GM18520 (cell line): ENCODE measurements around the gene PARD3B.

Source experiments
- ATAC-seq: cut with Tn5 transposase; IDR thresholded peaks from one replicate; pipeline ENCODE4 v1.9.1; 2021; ENCODE audit not compliant: unreplicated experiment

The PARD3B gene

DNA sequence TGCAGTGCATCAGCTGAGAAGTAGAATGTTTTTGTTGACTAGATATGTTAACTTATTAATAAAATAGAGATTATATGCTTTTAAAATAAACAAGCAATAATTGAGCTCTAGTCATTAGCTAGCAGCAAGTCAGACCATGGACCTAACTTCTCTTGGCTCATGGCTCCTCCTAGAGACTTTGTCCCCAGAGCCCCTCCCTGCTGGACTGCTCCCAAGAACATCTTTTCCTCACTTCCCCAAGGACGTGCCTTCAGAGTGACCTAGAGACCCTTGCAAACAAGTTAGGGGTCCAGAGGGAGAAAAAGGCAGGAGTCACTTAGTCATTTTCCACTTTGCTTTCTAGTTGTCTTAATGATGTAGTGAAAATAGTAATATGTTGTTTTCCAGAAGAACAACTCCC is 824.5 kb downstream of the PARD3B start:
- no peak for ATAC-seq

DNA sequence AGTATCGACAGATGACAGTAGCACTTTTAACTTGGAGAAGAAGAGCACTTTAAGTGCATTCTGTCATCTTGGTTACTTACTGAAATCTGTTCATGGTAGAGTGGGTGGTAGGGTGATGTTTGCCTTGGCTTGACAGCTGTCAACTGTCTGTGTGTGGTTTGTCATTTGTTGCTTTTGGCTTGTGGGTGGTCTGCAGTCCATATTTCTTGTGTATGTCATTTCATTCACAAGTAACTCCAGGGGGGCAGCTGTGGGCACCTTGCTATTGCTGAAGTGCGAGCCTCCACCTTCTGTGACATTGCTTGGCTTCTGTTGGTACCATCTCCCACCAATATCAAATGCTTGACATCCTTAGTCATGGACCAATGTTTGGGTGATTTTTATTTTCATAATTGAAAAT is 825.5 kb downstream of the PARD3B start:
- no peak for ATAC-seq

DNA sequence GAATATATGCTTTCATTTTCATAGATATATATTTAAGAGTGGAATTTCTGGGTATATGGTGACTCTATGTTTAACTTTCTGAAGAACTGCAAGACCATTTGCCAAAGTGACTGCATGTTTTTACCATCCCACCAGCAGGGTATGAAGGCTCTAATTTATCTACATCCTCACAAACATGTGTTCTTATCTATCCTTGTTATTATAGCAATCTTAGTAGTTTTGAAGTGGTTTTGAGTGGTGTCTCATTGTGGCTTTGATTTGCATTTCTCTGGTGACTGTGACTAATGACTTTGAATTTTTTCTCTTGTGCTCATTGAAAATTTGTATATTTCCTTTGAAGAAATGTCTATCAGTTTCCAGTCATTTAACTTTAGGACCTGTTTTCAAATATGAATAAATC is 826.9 kb downstream of the PARD3B start:
- no peak for ATAC-seq

DNA sequence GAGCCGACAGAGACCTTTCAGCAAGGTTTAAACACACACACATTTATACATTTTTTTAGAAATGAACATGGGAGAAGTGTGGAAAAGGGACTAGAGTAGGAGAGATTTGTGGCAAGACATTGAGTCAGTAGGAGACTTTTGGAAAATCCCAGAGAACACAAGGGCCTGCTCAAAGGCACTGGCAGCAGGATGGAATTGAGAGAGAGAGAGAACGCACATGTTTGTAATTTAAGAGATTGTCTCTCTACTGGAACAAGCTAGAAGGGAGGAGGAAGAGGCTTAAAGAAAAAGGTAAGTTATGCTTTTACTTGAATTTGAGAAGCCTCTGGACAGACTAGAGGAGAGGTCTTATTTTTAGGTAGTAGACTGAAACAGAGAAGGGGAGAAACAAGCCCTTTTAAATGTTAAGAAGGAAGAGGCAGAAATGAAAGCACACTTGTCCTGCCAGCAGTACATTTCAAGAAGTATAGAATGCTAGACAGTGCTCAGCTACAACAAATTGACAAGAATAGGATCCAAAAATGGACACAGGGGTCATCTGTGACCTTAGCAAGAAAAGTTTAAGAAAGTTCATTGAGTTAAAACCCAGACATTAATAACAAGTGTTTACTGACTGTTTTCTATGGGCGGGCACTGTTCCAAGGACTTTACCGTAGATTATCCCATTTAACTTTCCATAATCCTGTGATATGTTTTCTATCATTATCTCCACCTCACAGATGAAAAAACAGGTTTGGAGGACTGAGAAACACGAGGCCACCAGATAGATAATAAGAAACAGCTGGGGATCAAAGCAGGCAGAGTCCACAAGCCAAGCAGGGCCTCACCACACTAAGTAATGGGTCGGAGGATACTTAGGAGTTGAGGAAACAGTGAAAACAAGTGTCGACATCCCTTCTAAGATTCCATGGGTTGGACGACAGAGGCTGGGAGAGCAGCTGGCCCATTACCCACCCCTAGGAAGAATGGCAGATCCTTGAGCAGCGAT is 830.5 kb downstream of the PARD3B start:
- ATAC-seq = no peak

DNA sequence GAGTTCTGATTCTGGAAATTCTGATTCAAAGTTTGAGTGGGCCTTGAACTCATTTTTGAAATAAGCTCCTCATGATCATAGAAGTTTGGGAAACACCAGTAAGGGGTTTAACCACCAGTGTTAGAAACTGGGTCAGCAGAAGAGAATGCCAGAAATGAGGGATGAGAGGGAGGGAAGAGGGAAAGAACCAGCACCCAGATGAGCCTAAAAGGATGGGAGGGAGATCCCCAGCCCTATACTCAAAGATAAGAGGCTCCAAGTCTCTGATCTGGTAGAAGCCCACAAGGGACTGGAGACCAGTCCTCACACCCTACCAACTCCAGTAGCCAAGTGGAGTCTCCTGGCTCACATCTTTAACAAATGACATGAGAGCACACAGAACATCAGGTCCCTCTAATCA is 832.0 kb downstream of the PARD3B start:
- no peak for ATAC-seq

DNA sequence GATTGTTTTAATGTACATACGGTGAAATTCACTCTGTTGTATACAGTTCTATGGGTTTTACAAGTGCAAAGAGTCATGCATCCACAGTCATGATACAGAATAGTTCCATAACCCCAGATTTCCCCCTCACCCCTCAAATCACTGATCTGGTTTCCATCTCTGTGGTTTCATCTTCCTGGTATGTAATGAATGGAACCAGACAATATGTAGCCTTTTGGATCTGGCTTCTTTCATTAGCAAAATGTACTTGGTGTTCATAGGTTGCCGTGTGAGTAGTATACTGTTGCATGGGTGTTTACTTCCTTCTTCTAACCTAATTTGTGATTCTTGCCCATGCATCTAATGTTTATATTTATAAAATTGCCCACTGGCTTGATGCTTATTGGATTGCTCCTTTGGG is 838.3 kb downstream of the PARD3B start:
- ATAC-seq = no peak

DNA sequence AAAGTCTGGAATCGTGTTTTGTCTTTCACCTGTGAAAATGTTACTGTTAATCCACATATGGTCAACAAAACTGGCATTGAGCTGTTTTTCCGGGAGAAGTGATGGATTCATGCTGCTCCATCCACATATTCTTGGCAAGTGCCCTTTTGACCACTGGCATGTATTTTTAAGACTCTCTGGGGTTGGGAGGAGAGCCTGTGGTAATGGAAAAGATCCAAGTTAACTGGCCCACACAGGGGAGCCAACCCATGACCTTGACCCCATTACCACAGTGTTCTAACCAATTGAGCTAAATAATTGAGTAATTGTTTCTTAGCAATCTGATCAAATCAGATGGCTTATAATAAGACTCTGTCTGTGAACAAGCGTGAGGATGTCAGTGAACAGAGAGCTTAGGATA is 840.8 kb downstream of the PARD3B start:
- ATAC-seq = no peak

DNA sequence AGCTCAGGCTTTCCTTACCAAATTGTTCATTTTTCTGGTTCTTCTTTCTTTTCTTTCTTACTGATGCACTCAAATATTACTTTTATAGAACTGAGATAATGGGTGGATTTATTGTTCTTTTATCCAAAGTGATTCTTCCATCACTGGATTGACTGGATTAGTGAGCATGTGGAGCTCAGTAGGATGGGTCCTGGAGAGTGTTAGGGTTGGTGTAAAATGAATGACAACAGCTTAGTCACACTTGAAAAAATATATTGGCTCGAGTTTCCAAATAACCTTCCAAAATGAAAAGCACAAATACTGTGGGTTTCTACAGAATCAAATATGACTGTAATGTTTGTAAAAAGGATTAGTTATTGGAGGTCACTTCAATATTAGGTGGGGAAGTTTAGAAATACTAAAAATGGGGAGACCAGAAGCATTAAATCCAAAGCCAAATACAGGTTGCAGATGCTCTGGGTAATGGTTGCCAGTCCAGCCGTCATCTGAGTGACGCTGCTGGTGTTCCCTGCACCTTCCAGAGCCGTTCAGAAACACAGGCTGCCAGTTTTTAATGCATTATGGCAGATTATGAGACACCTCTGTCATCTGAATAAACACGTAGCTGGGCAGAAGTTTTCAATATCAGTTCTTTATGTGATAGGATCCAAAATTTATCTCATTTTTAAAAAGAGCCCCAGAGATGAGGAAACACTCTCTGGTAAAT is 842.2 kb downstream of the PARD3B start:
- no peak for ATAC-seq

DNA sequence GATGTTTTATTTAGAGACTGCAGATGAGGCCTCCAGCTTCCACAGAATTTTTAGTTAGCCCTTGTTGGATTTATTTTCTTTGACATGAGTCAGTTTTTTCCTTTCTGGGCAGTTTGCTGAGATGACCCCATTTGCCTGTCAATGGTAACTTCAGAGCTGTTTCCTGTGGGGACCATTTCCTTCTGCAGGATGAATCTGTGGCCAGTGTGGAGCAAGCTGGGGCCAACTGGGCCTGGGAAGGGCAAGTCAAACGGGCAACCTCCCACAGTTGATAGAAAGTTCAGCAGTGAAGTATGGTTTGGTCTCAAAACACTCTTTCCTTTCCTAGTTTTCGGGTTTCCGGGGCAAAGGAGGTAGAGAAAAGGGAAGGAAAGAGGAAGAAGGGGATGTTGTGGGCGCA is 845.6 kb downstream of the PARD3B start:
- ATAC-seq = no peak

DNA sequence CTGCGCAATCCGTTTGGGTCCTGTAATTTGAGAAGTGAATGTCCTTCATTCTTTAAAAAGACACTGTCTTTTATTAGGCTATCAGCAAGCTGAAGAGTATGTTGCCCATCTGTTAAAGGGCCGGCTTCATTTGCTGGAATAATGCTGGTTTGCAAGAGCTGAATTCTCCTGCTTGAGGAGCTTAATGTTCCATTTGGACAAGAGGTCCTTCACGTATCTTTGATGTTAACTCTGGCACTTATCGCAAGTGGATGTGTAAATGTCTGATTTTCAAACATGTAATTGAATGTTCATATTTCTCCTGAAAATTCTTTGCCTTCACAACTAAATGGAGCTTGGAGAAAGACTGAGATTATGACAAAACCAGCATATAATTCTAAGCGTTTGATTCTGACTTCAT is 856.2 kb downstream of the PARD3B start:
- ATAC-seq = no peak

DNA sequence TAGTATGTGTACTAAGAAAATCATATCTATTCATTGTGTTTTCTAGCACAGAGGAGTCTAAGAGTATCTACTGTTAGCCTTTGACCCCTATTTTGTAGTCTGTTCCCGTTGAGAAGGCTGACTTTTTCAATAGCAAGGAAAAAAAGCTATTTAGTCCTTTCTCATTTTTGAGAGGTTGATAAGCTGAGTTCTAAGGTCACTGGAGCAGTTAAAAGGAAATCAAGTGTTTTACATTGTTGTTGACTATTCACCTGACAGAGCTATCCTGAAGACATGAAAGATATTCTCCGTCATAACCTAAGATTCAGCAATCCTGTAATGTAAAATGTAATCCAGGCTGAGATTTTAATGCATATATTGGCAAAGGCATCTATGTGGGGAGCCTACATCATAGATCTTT is 856.7 kb downstream of the PARD3B start:
- no peak for ATAC-seq

DNA sequence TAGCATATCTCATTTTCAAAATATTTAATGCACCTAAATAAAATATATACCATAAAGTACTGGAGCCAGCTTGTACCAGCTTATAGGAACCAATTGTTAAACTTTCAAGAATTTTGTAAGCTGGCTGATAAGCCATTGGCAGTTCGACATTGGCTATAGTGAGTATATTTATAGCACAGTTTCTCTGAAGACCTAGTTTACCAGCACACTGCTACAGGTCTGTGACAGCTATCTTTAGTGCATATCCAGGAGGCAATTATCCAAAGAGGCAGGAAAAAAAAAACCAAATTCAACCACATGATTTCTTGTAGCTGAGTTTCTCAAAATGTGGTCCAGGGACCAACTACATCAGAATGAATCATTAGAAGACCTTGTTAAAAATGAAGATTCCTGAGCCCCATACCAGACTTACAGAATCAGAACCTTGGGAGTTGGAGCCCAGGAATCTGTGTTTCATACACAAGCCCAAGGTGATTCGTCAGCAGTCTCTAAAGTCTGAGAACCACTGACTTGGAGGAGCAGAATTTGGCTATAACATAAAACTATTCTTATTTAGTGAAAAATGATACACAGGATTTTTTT is 858.1 kb downstream of the PARD3B start:
- no peak for ATAC-seq

DNA sequence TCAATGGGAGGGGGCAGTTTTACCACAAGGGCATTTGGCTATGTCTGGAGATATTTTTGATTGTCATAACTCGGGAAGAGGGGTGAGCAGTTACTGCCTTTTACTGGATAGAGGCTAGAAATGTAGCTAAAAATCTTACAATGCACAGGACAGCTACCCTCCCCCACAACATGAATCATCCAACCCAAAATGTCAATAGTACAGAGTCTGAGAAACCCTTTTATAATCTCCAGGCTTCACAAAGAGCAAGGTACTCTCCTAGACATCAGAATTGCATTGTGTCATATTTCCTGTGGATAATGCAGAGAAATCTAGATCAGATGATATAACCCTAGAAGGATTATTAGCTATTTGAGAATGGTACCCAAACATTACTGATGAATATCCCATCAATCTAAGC is 859.9 kb downstream of the PARD3B start:
- no peak for ATAC-seq

DNA sequence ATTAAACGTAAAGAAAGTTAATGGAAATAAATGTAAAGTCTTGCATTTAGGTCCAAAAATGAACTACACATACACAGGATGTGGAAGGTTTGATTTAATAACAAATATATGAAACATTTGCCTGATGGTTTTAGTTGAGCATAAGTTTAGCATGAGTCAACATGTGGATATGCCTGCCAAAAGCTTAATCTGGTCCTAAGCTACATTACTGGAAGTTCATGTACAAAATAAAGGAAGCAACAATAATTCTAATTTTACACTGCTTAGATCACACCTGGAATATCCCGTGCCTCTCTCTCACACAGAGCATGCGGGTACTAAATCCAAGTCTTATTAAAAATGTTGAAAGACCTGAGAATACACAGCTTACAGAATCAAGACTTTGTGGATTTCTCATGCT is 860.5 kb downstream of the PARD3B start:
- ATAC-seq = no peak

DNA sequence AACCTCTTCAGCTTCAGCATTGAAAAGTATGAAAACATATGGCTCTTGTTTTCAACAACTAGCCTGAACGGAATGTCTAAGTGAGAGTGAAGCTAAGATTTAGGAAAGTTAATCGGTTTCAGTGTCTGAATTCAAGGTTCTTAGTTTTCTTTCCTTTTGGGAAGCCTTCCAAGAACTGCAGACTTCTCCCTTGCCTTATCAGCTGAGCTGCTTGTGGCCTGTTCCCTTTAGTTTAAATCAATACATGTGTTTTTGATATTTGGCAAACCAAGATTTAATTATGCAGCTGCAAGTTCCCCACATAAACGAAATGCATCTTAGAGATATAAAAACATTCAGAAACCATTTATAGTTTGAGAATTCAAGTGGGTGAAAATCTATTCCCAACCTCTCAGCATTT is 862.7 kb downstream of the PARD3B start:
- no peak for ATAC-seq

DNA sequence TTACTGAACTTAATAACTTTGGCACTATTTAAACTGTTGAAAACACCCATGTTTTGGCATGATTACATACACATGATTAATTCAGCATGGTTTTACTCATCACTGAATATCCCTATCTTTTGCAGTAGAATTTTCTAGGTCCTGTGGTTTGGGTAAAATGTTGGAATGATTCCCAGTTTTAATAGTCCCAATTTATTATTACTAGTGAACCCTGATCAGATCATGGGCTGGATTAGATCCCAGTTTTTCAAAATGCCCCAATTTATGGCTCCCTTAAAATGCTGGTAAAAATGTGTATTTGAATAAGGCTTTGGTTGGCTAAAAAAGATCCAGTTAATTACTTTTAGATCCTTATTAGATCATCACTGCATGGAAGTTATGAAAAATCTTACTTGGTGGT is 863.4 kb downstream of the PARD3B start:
- no peak for ATAC-seq

DNA sequence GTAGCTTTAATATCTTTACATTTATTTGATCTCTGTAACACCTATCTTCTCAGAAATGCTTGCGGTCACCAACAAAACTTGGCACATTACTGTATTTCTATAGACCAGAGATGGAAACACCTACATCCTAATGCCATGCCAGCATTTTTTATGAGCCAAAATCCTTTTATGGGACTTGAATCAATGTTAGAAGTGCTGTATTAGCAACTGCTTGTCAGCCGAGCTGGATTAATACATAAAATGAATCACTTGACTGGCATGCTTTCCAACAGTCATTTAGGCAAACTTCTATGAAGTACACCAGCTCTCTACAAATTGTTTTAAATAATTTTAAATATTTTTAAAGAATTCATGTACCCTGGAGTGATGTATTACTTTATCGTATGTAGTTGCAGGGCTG is 864.1 kb downstream of the PARD3B start:
- ATAC-seq = no peak

DNA sequence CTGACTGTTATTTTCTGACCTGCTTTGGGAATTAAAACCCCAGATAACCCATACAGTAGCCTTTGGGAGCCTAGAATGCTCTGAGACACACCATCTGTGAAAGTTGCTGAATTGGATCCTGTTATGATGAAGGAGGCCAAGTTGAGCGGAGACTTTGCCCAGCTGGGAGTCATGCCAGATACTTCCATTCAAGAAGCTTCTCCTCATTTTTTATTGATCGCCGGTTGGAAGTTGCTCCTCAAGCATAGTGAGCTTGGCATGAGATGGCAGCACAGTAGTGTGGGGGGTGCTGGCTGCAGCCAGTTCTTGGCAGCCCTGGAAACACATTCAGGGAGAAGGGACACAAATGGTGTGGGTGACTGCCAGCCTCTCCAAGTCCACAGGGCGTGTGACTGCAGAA is 866.3 kb downstream of the PARD3B start:
- no peak for ATAC-seq

DNA sequence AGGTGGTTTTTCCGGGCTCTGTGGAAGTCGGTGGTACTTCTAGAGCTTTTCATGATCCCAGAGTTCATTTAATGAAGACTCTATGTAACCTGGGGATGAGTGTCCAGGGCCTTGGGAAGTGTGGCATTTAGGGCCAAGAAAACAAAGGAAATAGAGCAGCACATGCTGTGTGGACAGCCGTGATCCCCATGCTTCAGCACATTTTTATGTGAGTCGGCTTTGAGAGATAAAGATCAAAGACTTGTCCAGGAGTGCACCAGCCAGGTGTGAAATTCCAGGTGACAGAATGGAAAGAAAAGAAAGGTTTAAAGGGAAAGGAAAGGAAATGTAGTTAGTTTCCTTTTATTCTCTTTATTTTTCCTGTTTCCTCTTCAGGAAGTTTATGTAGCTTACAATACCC is 879.1 kb downstream of the PARD3B start:
- no peak for ATAC-seq

DNA sequence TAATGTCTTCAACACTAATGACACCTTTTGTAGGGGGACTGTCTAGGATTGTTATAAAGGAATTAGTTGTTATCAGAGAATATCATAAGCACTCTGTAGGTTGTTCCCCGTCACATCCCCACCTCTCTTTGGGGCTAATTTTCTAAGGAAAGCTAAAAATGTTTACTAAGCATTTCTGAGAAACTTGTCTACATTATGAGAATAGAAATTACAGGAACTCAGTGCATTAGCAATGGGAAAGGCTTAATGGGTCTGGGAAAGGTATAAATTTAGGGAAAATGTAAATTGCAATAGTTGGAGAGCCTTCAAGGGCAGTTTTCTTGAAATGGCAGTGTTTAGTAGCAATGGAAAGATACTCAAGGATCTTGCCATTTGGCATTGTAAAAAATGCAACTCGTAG is 879.8 kb downstream of the PARD3B start:
- ATAC-seq = no peak

DNA sequence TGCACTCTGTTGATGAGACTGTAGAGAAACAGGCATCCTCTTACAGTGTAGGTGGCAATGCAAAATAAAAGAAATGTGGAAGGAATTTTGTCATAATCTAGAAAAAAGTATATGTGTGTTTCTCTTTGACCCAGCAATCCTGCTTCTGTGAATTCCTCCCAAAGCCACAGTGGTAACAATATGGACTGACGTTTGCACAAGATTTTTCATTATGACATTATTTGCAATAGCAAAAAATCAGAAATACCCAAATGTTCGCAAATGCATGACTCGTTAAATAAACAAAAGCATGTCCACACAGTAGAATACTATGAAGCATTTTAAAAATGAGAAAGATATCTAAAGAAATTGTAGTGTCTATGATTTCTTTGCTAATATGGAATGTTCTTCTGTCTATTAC is 881.8 kb downstream of the PARD3B start:
- no peak for ATAC-seq

DNA sequence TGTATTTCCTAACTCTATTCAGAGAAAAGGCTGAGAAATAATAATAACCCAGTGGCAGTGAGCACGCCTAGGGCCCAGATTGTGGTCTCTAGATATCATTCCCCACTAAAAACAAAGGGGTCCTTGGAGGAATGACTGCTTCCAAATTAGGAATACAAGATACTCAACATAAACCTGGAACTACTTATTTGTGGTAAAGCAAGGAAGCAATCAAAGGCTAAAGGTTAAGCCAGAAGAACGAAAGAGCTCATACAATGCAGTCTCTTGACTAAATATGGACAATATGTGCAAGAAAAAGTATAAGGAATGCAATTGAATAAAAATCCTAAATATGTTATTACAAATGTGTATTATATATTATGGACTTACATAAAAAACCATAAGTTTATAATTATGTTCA is 883.5 kb downstream of the PARD3B start:
- ATAC-seq = no peak
